ENCODE data around the gene SPATC1L. TPM values are rescaled to one million over a fixed set of nuclear protein-coding genes. Genes with fewer than 3 reads are reported as not detected.

The SPATC1L gene
- total RNA-seq, 2 experiments from 2014 or later: 4.2 to 4.4 TPM

GRCh38 chr21:46116776-46117585 is 67.3 kb downstream of the SPATC1L start:
- no peaks in the 10 kb centered on the region for H3K4me1 Mint-ChIP-seq
- DNase-seq: no peak
- POLR2A ChIA-PET: no interaction called here

GRCh38 chr21:46116189-46116775 is 68.0 kb downstream of the SPATC1L start:
- DNase-seq: no peak
- H3K27ac Mint-ChIP-seq: no peak overlapping the region
- H3K36me3 Mint-ChIP-seq (ENCODE audit: low read depth): no peaks in the 10 kb centered on the region
- no peaks in the 10 kb centered on the region for H3K4me1 Mint-ChIP-seq
- CTCF ChIA-PET: no interaction called here
- H3K9me3 Mint-ChIP-seq: no peaks in the 10 kb centered on the region
- H3K4me3 Mint-ChIP-seq: no peak overlapping the region
- POLR2A ChIA-PET: no interaction called here
- H3K27me3 Mint-ChIP-seq: no peaks in the 10 kb centered on the region

More at GRCh38 chr21:46116776-46117585, 67.3 kb downstream of the SPATC1L start:
- H3K4me3 Mint-ChIP-seq: no peak overlapping the region
- no peak overlapping the region for H3K27ac Mint-ChIP-seq
- CTCF ChIA-PET: no interaction called here
- no peaks in the 10 kb centered on the region for H3K9me3 Mint-ChIP-seq
- no peaks in the 10 kb centered on the region for H3K27me3 Mint-ChIP-seq
- no peaks in the 10 kb centered on the region for H3K36me3 Mint-ChIP-seq (ENCODE audit: low read depth)

GRCh38 chr21:46115441-46116188 is 68.6 kb downstream of the SPATC1L start:
- Mint-ChIP-seq H3K9me3 (no peaks in the 10 kb centered on the region), H3K4me1 (no peaks in the 10 kb centered on the region), H3K36me3 (ENCODE audit: low read depth) (no peaks in the 10 kb centered on the region), H3K4me3 (no peak overlapping the region), H3K27me3 (no peaks in the 10 kb centered on the region), H3K27ac (no peak overlapping the region)
- CTCF ChIA-PET: no interaction called here
- POLR2A ChIA-PET: no interaction called here
- no peak for DNase-seq

- no peaks in the 10 kb centered on the region for H3K4me1 Mint-ChIP-seq
- POLR2A ChIA-PET: no interaction called here
Observed at GRCh38 chr21:46114963-46115362, 69.3 kb downstream of the SPATC1L start.

GRCh38 chr21:46113497-46114176 is 70.6 kb downstream of the SPATC1L start:
- H3K27ac Mint-ChIP-seq: no peak overlapping the region
- ChIA-PET POLR2A (no interaction called here), CTCF (no interaction called here)
- no peak overlapping the region for H3K4me3 Mint-ChIP-seq
- no peak for DNase-seq
- H3K4me1 Mint-ChIP-seq: no peaks in the 10 kb centered on the region
- H3K36me3 Mint-ChIP-seq (ENCODE audit: low read depth): no peaks in the 10 kb centered on the region
- H3K9me3 Mint-ChIP-seq: peaks cover under 1% of the 10 kb centered on the region
- H3K27me3 Mint-ChIP-seq: no peaks in the 10 kb centered on the region

More at GRCh38 chr21:46114963-46115362, 69.3 kb downstream of the SPATC1L start:
- no peak for DNase-seq
- Mint-ChIP-seq H3K4me3 (no peak overlapping the region), H3K27me3 (no peaks in the 10 kb centered on the region), H3K27ac (no peak overlapping the region), H3K36me3 (ENCODE audit: low read depth) (no peaks in the 10 kb centered on the region), H3K9me3 (no peaks in the 10 kb centered on the region)
- CTCF ChIA-PET: interaction anchor here (0.8 kb wide), 1 partner anchor 29 kb away, joined by 3 read pairs; no protein-coding TSS in a partner anchor

- no peak for DNase-seq
- CTCF ChIA-PET: no interaction called here
- POLR2A ChIA-PET: no interaction called here
Observed at GRCh38 chr21:46112725-46113215, 71.5 kb downstream of the SPATC1L start.

GRCh38 chr21:46111857-46112724 is 72.2 kb downstream of the SPATC1L start:
- DNase-seq: peak; percentile 2
- no peak overlapping the region for H3K4me3 Mint-ChIP-seq
- ChIA-PET CTCF (no interaction called here), POLR2A (no interaction called here)
- peaks cover 8% of the 10 kb centered on the region for H3K9me3 Mint-ChIP-seq
- no peaks in the 10 kb centered on the region for H3K4me1 Mint-ChIP-seq
- H3K27me3 Mint-ChIP-seq: peaks cover 2% of the 10 kb centered on the region
- no peak overlapping the region for H3K27ac Mint-ChIP-seq
- H3K36me3 Mint-ChIP-seq (ENCODE audit: low read depth): no peaks in the 10 kb centered on the region

More at GRCh38 chr21:46112725-46113215, 71.5 kb downstream of the SPATC1L start:
- no peak overlapping the region for H3K4me3 Mint-ChIP-seq
- H3K4me1 Mint-ChIP-seq: no peaks in the 10 kb centered on the region
- peaks cover 8% of the 10 kb centered on the region for H3K9me3 Mint-ChIP-seq
- H3K27ac Mint-ChIP-seq: no peak overlapping the region
- peaks cover under 1% of the 10 kb centered on the region for H3K27me3 Mint-ChIP-seq
- H3K36me3 Mint-ChIP-seq (ENCODE audit: low read depth): no peaks in the 10 kb centered on the region

GRCh38 chr21:46111193-46111571 is 73.1 kb downstream of the SPATC1L start:
- H3K36me3 Mint-ChIP-seq (ENCODE audit: low read depth): no peaks in the 10 kb centered on the region
- ChIA-PET POLR2A (no interaction called here), CTCF (no interaction called here)
- H3K27me3 Mint-ChIP-seq: peaks cover 2% of the 10 kb centered on the region
- H3K27ac Mint-ChIP-seq: no peak overlapping the region
- H3K4me3 Mint-ChIP-seq: no peak overlapping the region
- peak; percentile 4 for DNase-seq
- no peaks in the 10 kb centered on the region for H3K4me1 Mint-ChIP-seq
- H3K9me3 Mint-ChIP-seq: peaks cover 8% of the 10 kb centered on the region

Other genes with a start within 250 kb of the SPATC1L start
- under 1 TPM; 0.08 to 0.33 TPM for gene COL6A1, start 202.7 kb downstream of the SPATC1L start, total RNA-seq
- 1 to 10 TPM; 1.1 to 1.6 TPM for gene COL6A2, start 86.3 kb downstream of the SPATC1L start, total RNA-seq
- gene FTCD, start 28.9 kb downstream of the SPATC1L start, total RNA-seq: under 1 TPM in 1 of 2 experiments, not detected in 1; 0.18 TPM
- 10 to 100 TPM; 54.7 to 56.1 TPM for gene LSS, start 44.3 kb upstream of the SPATC1L start, total RNA-seq
- gene MCM3AP, start 101.2 kb upstream of the SPATC1L start, total RNA-seq: 100 to 1,000 TPM; 109 to 121 TPM
- gene YBEY, start 101.9 kb upstream of the SPATC1L start, total RNA-seq: 10 to 100 TPM; 10.8 to 12.1 TPM
- gene C21orf58, start 139.4 kb upstream of the SPATC1L start, total RNA-seq: 10 to 100 TPM; 47.7 to 49.4 TPM
- gene PCNT, start 139.7 kb upstream of the SPATC1L start, total RNA-seq: 10 to 100 TPM; 63.7 to 63.9 TPM